ENCODE results near the gene PIGL.

- TF ChIP-seq EZH2 (IDR thresholded peaks at IDR 0.05) = no peak
- TF ChIP-seq POLR2AphosphoS5 (IDR thresholded peaks at IDR 0.05; ENCODE audit: borderline replicate concordance, low read depth, low read length) = no peak
These were observed 97.8 kb downstream of the PIGL start for GRCh38 chr17:16314859-16315258.
